ENCODE data around the gene STAM. TPM values are rescaled to one million over a fixed set of nuclear protein-coding genes. Genes with fewer than 3 reads are reported as not detected.
A peak's percentile ranks its signal among the peaks of the same experiment; 100 is the strongest.

Gene STAM
- total RNA-seq, 2 donors from 2014 or later = 15.9 to 19.4 TPM

GRCh38 chr10:17643339-17643754 lies 604 bp upstream of the STAM start:
- intact Hi-C loops (cut with DNase I, micrococcal nuclease) = no loop called here
- DNase-seq (peak; percentile 77 to 86), ATAC-seq (peak; percentile 87)

GRCh38 chr10:17644485-17644943 lies 563 bp downstream of the STAM start:
- DNase-seq (no peak), ATAC-seq (peak; percentile 32)
- intact Hi-C loops (cut with DNase I, micrococcal nuclease) = no loop called here

- DNase-seq = no peak
- peak; percentile 9 for ATAC-seq
- intact Hi-C loops (cut with DNase I, micrococcal nuclease) = no loop called here
These were observed 1.8 kb downstream of the STAM start for GRCh38 chr10:17645621-17646345.

- ATAC-seq (no peak), DNase-seq (no peak)
- intact Hi-C loops (cut with DNase I, micrococcal nuclease) = no loop called here
These were observed 3.4 kb downstream of the STAM start for GRCh38 chr10:17647326-17647725.

GRCh38 chr10:17648243-17649035 lies 4.5 kb downstream of the STAM start:
- intact Hi-C loops (cut with DNase I, micrococcal nuclease) = no loop called here
- DNase-seq (no peak), ATAC-seq (no peak)

GRCh38 chr10:17649052-17649451 lies 5.1 kb downstream of the STAM start:
- DNase-seq (no peak), ATAC-seq (no peak)
- intact Hi-C loops (cut with DNase I, micrococcal nuclease) = no loop called here

GRCh38 chr10:17649836-17650235 lies 5.9 kb downstream of the STAM start:
- ATAC-seq = no peak
- DNase-seq = no peak
- intact Hi-C loops (cut with DNase I, micrococcal nuclease) = no loop called here

- intact Hi-C loops (cut with DNase I, micrococcal nuclease) = no loop called here
- DNase-seq = no peak
- ATAC-seq = no peak
These were observed 6.5 kb downstream of the STAM start for GRCh38 chr10:17650416-17650815.

GRCh38 chr10:17651896-17652295 lies 7.9 kb downstream of the STAM start:
- intact Hi-C loops (cut with DNase I, micrococcal nuclease) = no loop called here
- no peak for ATAC-seq
- no peak for DNase-seq

- no peak for ATAC-seq
These were observed 8.6 kb downstream of the STAM start for GRCh38 chr10:17652585-17652984.

GRCh38 chr10:17655009-17655408 lies 11.1 kb downstream of the STAM start:
- DNase-seq (no peak), ATAC-seq (no peak)
- intact Hi-C loops (cut with DNase I, micrococcal nuclease) = no loop called here

More at GRCh38 chr10:17652585-17652984, 8.6 kb downstream of the STAM start:
- intact Hi-C loops (cut with DNase I, micrococcal nuclease) = no loop called here
- DNase-seq = no peak

GRCh38 chr10:17655567-17656146 lies 11.7 kb downstream of the STAM start:
- ATAC-seq = no peak
- intact Hi-C loops (cut with DNase I, micrococcal nuclease) = no loop called here
- DNase-seq = no peak

GRCh38 chr10:17657103-17657500 lies 13.2 kb downstream of the STAM start:
- DNase-seq (no peak), ATAC-seq (no peak)
- intact Hi-C loops (cut with DNase I, micrococcal nuclease) = no loop called here

GRCh38 chr10:17659365-17659764 lies 15.4 kb downstream of the STAM start:
- ATAC-seq (no peak), DNase-seq (no peak)
- intact Hi-C loops (cut with DNase I, micrococcal nuclease) = no loop called here

- ATAC-seq = no peak
- DNase-seq = no peak
- intact Hi-C loops (cut with DNase I, micrococcal nuclease) = no loop called here
These were observed 17.0 kb downstream of the STAM start for GRCh38 chr10:17660921-17661320.

GRCh38 chr10:17661510-17661909 lies 17.6 kb downstream of the STAM start:
- ATAC-seq (no peak), DNase-seq (no peak)
- intact Hi-C loops (cut with DNase I, micrococcal nuclease) = no loop called here

- no peak for DNase-seq
- intact Hi-C loops (cut with DNase I, micrococcal nuclease) = no loop called here
- ATAC-seq = no peak
These were observed 18.5 kb downstream of the STAM start for GRCh38 chr10:17662193-17663138.

GRCh38 chr10:17663450-17663849 lies 19.5 kb downstream of the STAM start:
- intact Hi-C loops (cut with DNase I, micrococcal nuclease) = no loop called here
- ATAC-seq = no peak
- DNase-seq = no peak

- intact Hi-C loops (cut with DNase I, micrococcal nuclease) = no loop called here
- ATAC-seq (no peak), DNase-seq (no peak)
These were observed 21.8 kb downstream of the STAM start for GRCh38 chr10:17665747-17666146.
